ENCODE results near the gene ZNF467. TPM values are rescaled to one million over a fixed set of nuclear protein-coding genes. Genes with fewer than 3 reads are reported as not detected.

Gene ZNF467
- total and polyA plus RNA-seq, 2 of the 8 experiments (the other 6 are each of a cell fraction or from before 2014, with no cell fraction given): 0.50 to 0.51 TPM

DNA sequence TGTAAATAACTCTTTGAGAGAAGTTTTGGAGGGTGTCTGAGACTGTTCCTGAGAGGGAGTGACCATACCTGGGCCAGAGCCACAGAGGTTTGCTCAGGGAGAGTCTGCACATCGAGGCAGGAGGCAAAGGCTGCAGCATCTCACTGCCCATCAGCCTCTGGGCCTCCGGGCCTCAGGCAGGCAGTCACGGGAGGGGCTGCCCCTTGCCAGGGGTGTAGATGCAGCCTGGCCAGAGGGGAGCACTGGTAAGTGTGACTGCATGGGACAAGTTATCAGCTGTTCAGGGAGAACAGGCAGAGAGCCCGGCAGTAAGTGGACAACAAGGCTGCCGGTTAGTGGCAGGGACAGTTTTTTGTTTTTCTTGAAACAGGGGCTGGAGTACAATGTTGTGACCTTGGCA is 55.9 kb downstream of the ZNF467 start (continued):
- TF ChIP-seq, protein P1, sequence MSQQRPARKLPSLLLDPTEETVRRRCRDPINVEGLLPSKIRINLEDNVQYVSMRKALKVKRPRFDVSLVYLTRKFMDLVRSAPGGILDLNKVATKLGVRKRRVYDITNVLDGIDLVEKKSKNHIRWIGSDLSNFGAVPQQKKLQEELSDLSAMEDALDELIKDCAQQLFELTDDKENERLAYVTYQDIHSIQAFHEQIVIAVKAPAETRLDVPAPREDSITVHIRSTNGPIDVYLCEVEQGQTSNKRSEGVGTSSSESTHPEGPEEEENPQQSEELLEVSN (IDR thresholded peaks at IDR 0.05): no peak
- no peak for TF ChIP-seq EP300 (IDR thresholded peaks at IDR 0.05; ENCODE audit: borderline replicate concordance in 1 of 2, low read depth in 2 of 2, low read length in 2 of 2)
- TF ChIP-seq SP1 (IDR thresholded peaks at IDR 0.05; ENCODE audit: low read depth, low read length): no peak
- TF ChIP-seq EZH2 (IDR thresholded peaks at IDR 0.05; ENCODE audit: low read depth, low read length, severe bottlenecking): no peak
- no peak for TF ChIP-seq KDM4A (IDR thresholded peaks at IDR 0.05; ENCODE audit: low read depth, low read length, severe bottlenecking)
- TF ChIP-seq NANOG (IDR thresholded peaks at IDR 0.05; ENCODE audit: insufficient read depth, low read depth, low read length, poor library complexity, severe bottlenecking): no peak
- no peak for TF ChIP-seq SIX5 (IDR thresholded peaks at IDR 0.05; ENCODE audit: low read depth, low read length)
- TF ChIP-seq RNF2 (IDR thresholded peaks at IDR 0.05; ENCODE audit: borderline replicate concordance, low read depth, low read length, missing control alignments, poor library complexity, severe bottlenecking): no peak

Measured in H1 (cell line).